Activated T-helper 1 cell treated with anti-CD3 and anti-CD28 coated beads, Interleukin-12 subunit alpha, Interleukin-12 subunit beta, Interleukin-2, Interleukin-4 antibody, amounts not matched to agents 30 ng/mL and 10 ng/mL and 1 ng/mL, durations not matched to agents 14 hours and 24 hours and 36 hours (primary cell): Measurements from ENCODE around the gene FNDC5. TPM values are rescaled to one million over a fixed set of nuclear protein-coding genes. Genes with fewer than 3 reads are reported as not detected.
A peak's percentile ranks its signal among the peaks of the same experiment; 100 is the strongest.

ENCODE experiments used
- DNase-seq: peaks from one replicate; pipeline ENCODE4 v3.0.0; 2021; ENCODE audit warnings: low spot score
- H3K27ac Mint-ChIP-seq: one replicate; pipeline ENCODE4 v1.8.0; 2021; ENCODE audit warnings: mild to moderate bottlenecking, mixed read lengths
- H3K27me3 Mint-ChIP-seq: one replicate; pipeline ENCODE4 v1.8.0; 2022; ENCODE audit warnings: mild to moderate bottlenecking, moderate library complexity, mixed read lengths; ENCODE audit not compliant: insufficient read depth
- H3K36me3 Mint-ChIP-seq: one replicate; pipeline ENCODE4 v1.8.0; 2021; ENCODE audit warnings: low read depth, mixed read lengths
- H3K4me1 Mint-ChIP-seq: one replicate; pipeline ENCODE4 v1.8.0; 2021; ENCODE audit warnings: low read depth, mixed read lengths
- H3K4me3 Mint-ChIP-seq: one replicate; pipeline ENCODE4 v1.8.0; 2021; ENCODE audit warnings: mild to moderate bottlenecking, moderate library complexity, mixed read lengths
- H3K9me3 Mint-ChIP-seq: one replicate; pipeline ENCODE4 v1.8.0; 2021; ENCODE audit warnings: mixed read lengths
- intact Hi-C: fragments of 100-400 bp; cut with micrococcal nuclease; formaldehyde crosslinking; loops from one replicate; pipeline ENCODE4 v1.15.1; 2024
- total RNA-seq: library from RNA; stranded (reverse); gene quantifications from 2 replicates; pipeline ENCODE4 v1.2.3, GENCODE V29; 2022

The FNDC5 gene
- total RNA-seq, 1 donor from 2014 or later: not detected

DNA sequence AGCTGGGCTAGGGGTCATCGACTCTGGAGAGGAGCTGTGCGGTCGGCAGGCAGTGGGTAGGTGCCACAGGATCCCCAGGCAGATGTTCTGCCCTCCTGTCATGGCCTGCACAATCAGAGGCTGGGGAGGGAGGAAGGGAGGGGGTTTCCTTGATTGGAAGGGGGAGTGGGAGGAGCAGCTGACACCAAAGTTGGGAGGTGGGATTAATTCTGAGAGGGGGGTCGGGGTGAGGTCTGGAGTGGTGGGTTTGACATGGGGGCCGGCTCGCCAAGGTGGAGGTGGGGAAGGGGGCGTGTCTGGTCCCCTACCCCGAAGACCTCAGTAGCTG lies 14.9 kb upstream of the FNDC5 start:
- no peak for DNase-seq
- Mint-ChIP-seq H3K4me3 (no peak overlapping the region), H3K27me3 (peaks cover 56% of the 10 kb centered on the region), H3K27ac (no peak overlapping the region), H3K9me3 (no peaks in the 10 kb centered on the region), H3K36me3 (peaks cover 1% of the 10 kb centered on the region), H3K4me1 (peaks cover 4% of the 10 kb centered on the region)
- intact Hi-C loops: no loop called here

DNA sequence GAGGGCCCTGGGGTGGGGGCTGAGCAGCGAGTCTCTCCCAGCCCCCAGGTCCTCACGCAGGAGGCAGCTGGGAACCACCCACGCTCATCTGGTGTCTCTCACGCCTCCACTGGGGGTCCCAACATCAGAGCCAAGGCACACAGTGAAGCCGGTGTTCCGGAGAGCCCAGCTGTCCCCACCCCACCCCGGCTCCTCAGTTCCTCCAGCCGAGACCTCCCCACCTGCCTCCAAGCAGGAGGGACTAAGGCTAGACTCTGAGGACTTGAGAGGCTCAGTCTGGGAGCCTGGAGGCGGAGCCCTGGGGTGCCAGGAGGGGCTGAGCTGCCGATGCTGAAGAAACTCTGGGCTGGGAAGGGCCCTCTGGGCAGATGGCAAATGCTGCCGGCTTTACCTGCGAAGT lies 14.0 kb upstream of the FNDC5 start:
- Mint-ChIP-seq H3K27ac (no peak overlapping the region), H3K4me1 (peaks cover 4% of the 10 kb centered on the region), H3K36me3 (no peaks in the 10 kb centered on the region), H3K27me3 (peaks cover 50% of the 10 kb centered on the region), H3K4me3 (no peak overlapping the region), H3K9me3 (no peaks in the 10 kb centered on the region)
- intact Hi-C loops: no loop called here
- no peak for DNase-seq

DNA sequence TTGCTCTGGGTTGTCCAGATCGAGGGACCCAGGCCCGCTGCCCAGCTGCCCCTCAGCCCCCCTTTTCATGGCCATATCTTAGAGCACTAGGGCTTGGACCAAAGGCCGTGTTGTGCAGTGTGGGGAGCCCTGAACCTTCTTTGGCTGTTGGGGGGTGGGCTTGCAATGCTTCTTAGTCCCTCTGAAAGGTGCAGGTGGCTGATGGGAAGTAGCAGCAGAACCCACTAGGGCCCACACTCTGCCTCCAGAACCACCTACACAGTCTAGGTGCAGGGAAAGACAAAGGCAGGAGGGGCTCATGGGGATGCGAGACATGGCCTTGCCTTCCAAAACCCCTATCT lies 13.3 kb upstream of the FNDC5 start:
- peaks cover 4% of the 10 kb centered on the region for H3K4me1 Mint-ChIP-seq
- H3K9me3 Mint-ChIP-seq: no peaks in the 10 kb centered on the region
- no peak overlapping the region for H3K27ac Mint-ChIP-seq
- intact Hi-C loops: no loop called here
- DNase-seq: no peak
- H3K4me3 Mint-ChIP-seq: no peak overlapping the region
- no peaks in the 10 kb centered on the region for H3K36me3 Mint-ChIP-seq
- peaks cover 45% of the 10 kb centered on the region for H3K27me3 Mint-ChIP-seq

DNA sequence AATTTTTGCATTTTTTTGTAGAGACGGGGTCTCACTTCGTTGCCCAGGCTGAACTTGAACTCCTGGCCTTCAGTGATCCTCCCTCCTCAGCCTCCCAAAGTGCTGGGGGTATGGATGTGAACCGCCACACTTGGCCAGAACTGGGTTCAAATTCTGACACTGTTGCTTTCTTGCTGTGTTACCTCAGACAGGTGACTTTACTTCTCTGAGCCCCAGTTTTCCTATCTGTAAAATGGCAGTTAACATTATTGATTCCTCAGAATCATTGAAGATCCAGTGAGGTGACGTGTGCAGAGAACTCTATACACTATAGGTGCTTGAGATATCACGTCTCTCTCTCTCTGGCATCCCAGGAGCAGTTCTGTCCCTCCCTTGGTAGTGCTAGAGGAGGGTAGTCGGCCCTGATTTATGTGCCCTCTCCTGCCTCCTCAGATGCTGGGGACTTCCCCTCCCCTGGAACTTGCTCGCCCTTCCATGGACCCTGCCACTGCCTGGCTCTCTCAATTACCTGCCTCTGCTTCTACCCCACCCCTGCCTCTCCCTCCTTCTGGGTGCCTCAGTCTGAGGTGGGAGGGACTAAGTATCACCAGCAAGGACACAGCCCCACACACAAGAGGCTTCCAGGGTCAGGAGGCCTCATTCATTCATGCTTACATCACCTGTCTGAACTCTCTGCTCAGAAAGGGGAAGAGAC lies 12.8 kb upstream of the FNDC5 start:
- no peaks in the 10 kb centered on the region for H3K36me3 Mint-ChIP-seq
- DNase-seq: no peak
- no peaks in the 10 kb centered on the region for H3K9me3 Mint-ChIP-seq
- peaks cover 44% of the 10 kb centered on the region for H3K27me3 Mint-ChIP-seq
- H3K4me1 Mint-ChIP-seq: peaks cover 4% of the 10 kb centered on the region
- H3K4me3 Mint-ChIP-seq: no peak overlapping the region
- intact Hi-C loops: no loop called here
- H3K27ac Mint-ChIP-seq: no peak overlapping the region

DNA sequence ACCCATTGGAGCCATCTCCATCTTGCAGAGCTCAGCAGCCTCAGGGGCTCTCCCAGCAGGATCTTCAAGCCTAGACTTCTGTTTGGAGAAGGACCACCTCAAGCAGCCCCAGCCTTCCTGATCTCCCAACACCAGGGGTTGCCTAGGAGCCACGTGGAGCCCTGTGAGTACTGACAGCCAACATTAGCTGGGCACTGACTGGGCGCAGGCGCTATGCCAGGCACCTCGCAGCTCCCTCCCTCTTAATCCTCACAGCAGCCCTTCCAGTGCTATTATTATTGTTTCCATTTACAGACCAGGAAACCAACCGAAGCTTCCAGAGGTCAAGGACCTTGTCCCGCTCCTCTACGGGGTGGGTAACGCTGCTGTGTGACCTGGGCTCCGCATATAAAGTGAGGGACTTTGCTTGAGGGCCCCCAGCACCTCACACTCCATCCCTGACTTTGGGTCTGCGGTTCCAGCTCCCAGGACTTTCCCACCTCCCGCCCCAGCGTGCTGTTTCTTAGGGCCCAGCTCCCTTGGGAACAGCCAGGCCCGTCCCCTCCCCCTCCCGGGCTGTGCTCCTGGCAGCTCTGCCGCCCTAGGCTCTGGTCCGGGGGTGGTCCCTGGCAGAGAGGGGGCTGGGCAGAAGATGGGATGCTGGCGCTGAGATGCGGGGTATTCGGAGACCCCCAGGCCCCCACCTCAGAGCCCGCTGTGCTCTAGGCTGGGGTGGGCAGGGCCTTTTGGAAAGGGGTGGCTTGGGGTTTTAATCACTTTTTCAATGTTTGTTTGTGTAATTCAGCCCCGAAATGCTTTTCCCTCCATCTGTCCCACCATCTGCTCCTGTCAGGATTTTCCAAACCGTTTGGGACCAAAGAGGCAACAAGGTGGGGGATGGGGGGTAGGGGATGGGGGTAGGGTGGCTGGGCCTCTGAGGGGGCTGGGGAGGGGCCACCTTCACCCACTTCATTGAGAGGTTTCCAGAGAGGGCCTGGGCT lies 11.4 kb upstream of the FNDC5 start:
- Mint-ChIP-seq H3K4me1 (peaks cover 4% of the 10 kb centered on the region), H3K27ac (no peak overlapping the region), H3K4me3 (no peak overlapping the region), H3K27me3 (peaks cover 33% of the 10 kb centered on the region), H3K9me3 (no peaks in the 10 kb centered on the region), H3K36me3 (no peaks in the 10 kb centered on the region)
- no peak for DNase-seq
- intact Hi-C loops: no loop called here

DNA sequence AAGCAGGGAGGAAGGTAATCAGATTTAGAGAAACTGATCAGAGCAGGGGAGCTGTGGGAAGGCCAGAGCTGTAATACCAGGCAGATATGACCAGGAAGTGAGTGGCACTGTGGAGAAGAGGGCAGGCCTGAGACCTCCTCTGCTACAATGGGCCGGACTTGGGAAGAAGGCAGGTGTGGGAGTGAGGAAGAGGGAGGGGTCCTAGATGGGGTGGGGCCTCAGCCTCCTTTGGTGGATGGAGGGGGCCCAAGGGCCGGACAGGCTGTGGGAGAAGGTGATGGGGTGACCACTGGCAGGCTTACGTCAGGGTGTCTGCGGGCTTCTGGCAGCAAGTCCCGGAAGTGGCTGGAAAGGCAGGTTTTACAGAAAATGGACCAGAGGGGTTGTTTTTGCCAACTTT lies 10.6 kb upstream of the FNDC5 start:
- intact Hi-C loops: no loop called here
- H3K4me1 Mint-ChIP-seq: peaks cover 4% of the 10 kb centered on the region
- no peak for DNase-seq
- no peaks in the 10 kb centered on the region for H3K36me3 Mint-ChIP-seq
- peaks cover 29% of the 10 kb centered on the region for H3K27me3 Mint-ChIP-seq
- no peaks in the 10 kb centered on the region for H3K9me3 Mint-ChIP-seq
- H3K27ac Mint-ChIP-seq: no peak overlapping the region
- no peak overlapping the region for H3K4me3 Mint-ChIP-seq

DNA sequence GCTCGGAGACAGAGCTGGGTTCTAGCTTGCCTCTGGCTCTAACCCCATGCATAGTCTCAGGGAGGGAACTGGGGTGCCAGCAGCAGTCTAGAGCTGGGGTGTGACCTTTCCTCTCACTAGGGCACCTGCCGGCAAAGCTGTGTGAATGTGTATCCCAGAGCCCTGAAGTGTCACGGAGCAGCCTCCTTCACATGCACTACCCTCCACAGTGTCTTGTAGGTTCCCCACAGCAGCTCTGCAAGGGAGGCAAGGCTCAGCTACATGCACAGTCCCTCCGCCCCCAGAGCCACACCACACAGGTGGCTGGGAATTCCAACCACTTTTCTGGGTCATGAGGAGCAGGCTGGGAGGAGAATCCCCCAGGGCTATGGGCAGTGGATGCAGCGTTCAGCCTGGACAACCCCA lies 7.9 kb upstream of the FNDC5 start:
- Mint-ChIP-seq H3K9me3 (no peaks in the 10 kb centered on the region), H3K4me3 (no peak overlapping the region), H3K4me1 (peaks cover 8% of the 10 kb centered on the region), H3K27ac (no peak overlapping the region), H3K27me3 (peaks cover 23% of the 10 kb centered on the region), H3K36me3 (no peaks in the 10 kb centered on the region)
- intact Hi-C loops: no loop called here
- DNase-seq: no peak

DNA sequence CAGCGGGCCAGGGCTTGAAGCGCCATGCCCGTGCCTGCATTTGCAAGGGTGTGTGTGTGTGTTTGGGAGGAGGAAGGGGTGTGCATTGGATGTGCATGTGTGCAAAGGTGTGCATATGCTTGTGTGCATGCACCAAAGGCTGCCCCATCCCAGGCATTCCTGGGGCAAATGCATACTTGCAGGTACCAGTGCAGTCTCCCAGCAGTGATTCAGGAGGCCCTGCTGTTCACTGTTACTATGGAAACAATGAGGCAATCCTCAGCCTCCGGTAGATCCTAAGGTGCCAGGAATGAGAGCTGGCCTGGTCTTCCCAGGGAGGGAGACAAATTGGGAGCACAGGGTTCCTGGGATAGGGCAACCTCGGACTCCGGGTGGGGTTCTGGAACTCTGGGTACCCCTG lies 7.5 kb upstream of the FNDC5 start:
- Mint-ChIP-seq H3K9me3 (no peaks in the 10 kb centered on the region), H3K27me3 (peaks cover 20% of the 10 kb centered on the region), H3K36me3 (no peaks in the 10 kb centered on the region), H3K4me1 (peaks cover 8% of the 10 kb centered on the region), H3K27ac (no peak overlapping the region), H3K4me3 (no peak overlapping the region)
- no peak for DNase-seq
- intact Hi-C loops: no loop called here

DNA sequence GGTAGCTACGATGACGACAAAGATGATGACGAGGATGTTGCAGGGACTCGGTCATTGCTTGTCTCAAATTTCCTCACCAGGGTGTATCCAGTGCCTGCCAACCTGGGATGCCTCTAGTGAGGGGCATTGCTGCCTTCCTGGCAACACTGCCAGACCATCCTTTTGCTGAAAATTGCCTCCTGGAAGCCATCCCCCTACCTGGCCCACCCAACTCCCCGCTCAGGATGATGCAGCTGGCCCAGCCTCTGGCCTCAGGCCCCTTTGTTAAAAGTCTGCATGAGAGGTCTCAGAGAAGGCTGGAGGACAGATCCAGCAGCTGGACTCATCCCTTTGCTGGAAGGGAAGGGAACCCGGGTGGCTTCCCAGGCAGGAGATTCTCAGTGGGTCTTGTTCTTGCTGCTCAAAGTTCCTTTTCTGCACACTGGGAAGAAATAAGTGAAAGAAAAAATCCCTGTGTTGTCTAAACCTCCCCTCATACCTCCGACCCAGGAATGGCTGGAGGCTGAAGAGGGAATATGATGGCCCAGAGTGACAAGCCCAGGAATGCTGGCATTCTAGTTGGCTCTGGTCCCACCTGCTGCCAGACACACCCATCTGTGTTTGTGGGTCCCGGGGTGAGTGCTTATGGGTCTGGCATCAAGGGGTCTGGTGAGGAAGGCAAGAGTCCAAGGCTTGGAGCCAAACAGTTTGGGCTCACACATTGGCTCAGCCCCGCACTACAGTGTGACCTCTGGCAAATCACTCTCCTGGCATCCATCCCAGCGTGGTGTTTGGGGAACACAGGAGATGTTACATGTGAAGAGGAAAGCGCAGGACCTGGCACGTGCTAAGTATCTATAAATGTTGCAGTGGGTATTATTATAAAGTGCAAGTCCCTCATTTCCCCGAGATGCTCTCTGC lies 6.7 kb upstream of the FNDC5 start:
- peaks cover 8% of the 10 kb centered on the region for H3K4me1 Mint-ChIP-seq
- H3K27me3 Mint-ChIP-seq: peaks cover 26% of the 10 kb centered on the region
- no peak for DNase-seq
- no peaks in the 10 kb centered on the region for H3K36me3 Mint-ChIP-seq
- no peak overlapping the region for H3K27ac Mint-ChIP-seq
- intact Hi-C loops: no loop called here
- no peak overlapping the region for H3K4me3 Mint-ChIP-seq
- no peaks in the 10 kb centered on the region for H3K9me3 Mint-ChIP-seq

DNA sequence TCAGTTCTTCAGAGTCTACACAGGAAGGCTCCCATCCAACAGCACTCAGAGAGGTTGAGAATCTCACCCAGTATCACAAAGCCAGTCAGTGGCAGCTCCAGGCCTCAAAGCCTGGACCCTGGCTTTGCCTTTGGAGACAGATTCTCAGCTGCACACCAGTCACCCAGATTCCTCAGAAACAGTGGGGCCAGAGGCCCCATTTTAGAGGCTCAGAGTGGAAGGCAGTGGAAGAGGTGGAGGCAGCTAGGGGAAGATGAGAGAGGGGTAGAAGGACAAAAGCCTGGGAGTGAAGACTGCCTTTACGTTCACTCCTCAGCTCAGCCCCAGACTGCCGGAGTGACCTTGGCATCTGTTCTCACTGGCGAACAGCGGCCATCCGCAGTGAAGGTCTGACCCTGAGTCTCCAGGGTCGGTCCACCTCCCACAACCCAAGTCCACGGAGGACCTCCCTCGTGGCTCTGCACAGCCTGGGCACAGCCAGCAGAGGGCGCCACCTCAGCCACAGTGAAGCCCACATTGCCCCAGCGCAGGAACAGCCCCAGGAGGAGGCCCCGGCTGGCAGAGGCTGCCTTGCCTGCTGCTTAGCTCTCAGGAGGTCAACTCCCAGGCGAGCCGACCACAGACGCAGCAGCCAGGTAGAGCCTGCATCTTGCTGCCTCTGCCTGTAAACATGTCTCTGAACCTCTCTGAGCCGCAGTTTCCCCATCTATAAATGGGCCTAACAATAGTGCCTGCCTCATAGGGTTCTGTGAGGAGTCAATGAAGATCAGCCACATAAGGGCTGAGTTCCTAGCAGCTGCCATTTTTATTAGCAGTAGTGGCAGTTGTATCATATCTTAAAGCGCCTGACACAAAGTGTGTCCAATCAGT lies 5.9 kb upstream of the FNDC5 start:
- peak; percentile 56 for DNase-seq
- H3K4me1 Mint-ChIP-seq: peaks cover 8% of the 10 kb centered on the region
- no peaks in the 10 kb centered on the region for H3K36me3 Mint-ChIP-seq
- intact Hi-C loops: loop anchor here (1.0 kb wide), 1 partner anchor 210 kb away; no protein-coding TSS in a partner anchor
- no peak overlapping the region for H3K4me3 Mint-ChIP-seq
- peaks cover 33% of the 10 kb centered on the region for H3K27me3 Mint-ChIP-seq
- H3K9me3 Mint-ChIP-seq: no peaks in the 10 kb centered on the region
- H3K27ac Mint-ChIP-seq: no peak overlapping the region

DNA sequence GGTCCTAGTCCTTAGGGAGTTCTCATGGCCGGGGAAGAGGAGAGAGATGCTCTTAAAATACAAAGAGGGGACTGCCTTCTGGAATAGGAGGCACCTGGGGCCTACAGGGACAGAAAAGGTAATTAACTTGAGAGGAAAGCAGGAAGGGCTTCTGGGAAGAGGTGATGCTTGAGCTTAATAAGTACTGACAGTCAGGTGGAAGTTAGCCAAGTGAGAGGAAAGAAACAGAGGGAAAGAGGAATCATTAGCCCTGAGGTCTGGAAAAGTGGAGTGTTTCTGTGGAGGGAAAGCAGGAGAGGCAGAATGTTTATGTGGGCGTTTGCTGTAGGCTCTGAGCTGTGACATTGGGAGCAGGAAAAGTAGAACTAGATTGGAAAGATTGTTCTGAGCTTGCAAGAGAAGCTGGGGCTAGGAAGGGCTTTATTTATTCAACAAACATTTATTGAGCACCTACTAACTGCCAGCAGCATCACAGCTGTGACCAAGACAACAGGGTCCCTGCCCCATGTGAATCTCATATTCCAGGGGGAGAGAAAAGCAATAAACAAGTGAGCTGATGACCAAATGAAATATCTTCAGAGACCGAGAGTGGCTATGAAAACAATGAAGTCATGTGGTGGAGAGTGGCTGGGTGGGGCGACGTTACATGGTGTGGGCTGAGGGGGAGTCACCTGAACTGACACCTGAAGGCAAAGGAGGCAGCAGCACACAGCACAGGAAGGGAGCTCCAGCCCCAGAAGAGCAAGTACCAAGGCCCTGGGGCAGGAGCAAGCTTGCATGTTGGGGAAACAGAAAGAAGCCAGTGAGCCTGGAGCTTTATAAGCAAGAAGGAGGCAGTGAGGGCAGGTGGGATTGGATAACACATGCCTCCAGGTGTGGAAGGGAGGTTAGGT lies 4.4 kb upstream of the FNDC5 start:
- Mint-ChIP-seq H3K27me3 (peaks cover 35% of the 10 kb centered on the region), H3K9me3 (no peaks in the 10 kb centered on the region), H3K36me3 (no peaks in the 10 kb centered on the region), H3K27ac (no peak overlapping the region), H3K4me1 (peaks cover 8% of the 10 kb centered on the region), H3K4me3 (no peak overlapping the region)
- no peak for DNase-seq
- intact Hi-C loops: loop anchor here (5.0 kb wide), 1 partner anchor 58 kb away; the partner anchor contains the start of genes S100PBP and YARS1
